SK-N-MC (cell line): Measurements from ENCODE around the gene USP38.

Experiments
- EZH2 ChIP-seq: fragments of 200-600 bp; sonication (generic); IDR thresholded peaks from one replicate; pipeline ENCODE4 v1.6.1; 2017; ENCODE audit warnings: antibody characterized with exemption
- POLR2AphosphoS5 ChIP-seq: IDR thresholded peaks from 2 replicates; pipeline ENCODE4 v1.6.1; 2012; ENCODE audit warnings: mild to moderate bottlenecking, low read depth, low read length, borderline replicate concordance

GRCh38 chr4:143270256-143270838 lies 85.6 kb downstream of the USP38 start:
- no peak for TF ChIP-seq EZH2
- no peak for TF ChIP-seq POLR2AphosphoS5
